ENCODE results near the gene GLI1.
"Not testable (repeated sequence)": the region's sequence is repeated elsewhere in the genome, so short reads cannot be mapped to it uniquely, and the experiment has no call there.

Gene GLI1

DNA sequence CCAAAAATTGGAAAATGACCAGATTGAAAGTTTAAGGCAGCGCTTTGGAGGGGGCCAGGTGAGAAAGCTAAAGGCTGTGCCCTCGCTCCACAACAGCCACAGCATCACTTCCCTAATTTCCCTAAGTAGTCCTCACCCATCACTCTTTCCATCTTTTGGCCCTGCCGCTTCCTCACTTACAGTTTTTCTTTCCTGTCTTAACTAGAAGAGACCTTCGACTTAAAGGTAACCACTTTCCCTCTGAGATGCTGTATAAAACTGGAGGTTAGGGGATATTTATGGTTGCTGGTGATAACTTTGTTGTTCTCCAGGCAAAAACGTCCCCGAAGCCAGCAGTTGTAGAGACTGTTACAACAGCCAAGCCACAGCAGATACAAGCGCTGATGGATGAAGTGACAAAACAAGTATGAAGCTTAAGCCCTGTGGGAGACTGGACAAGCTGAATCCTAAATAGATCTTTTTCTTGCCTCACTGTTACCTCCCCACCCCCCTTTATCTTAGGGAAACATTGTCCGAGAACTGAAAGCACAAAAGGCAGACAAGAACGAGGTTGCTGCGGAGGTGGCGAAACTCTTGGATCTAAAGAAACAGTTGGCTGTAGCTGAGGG is 56.5 kb downstream of the GLI1 start:
- no peak for DNase-seq (ENCODE audit: insufficient read length, low spot score)
- FAIRE-seq, result no peak
- no peak for TF ChIP-seq POLR2A (IDR thresholded peaks at IDR 0.05; ENCODE audit: low read depth, low read length)

DNA sequence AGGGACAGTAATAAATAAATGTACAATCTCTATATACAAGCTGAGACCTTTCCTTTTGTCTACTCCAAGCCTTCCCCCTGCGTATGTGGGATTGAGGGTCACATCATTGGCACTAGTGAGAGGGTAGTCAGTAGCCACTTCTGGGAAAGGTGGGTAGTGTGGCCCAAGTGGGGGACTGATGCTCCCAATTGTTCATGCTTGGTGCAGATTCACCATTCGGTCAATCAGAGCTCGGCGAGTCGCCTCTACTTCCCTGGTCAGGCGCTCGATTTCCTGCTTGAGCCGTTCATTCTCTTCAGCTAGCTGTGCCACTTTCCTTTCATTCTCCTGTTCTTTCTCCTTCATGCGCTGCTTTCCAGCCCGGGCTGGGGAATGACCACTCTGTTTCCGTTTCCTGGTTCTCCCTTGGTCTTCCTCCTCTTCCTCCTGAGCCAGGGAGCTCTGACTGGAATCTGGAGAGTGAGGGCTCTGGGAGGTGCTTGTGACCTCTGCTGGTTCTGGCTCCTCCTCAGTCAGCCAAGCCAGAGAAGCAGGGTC is 57.1 kb downstream of the GLI1 start:
- no peak for FAIRE-seq
- DNase-seq (ENCODE audit: insufficient read length, low spot score), result no peak
- TF ChIP-seq POLR2A (IDR thresholded peaks at IDR 0.05; ENCODE audit: low read depth, low read length), result no peak

DNA sequence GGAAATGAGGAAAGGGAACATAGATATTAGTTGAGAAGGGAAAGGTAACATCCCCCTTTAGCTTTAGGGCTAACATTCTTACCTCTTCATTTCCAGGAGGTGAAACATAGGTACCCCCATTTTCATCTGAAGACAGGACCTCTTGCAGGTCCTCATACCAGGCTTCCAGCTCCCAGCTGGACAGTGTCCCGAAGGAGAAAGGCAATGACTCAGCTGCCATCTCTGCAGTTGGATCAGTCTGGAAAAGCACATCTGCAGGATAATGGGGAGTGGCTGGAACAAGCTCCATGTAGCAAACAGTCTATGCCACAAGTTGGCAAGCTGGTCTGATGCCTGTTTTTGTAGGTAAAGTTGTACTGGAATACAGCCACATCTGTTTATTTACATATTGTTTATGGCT is 57.6 kb downstream of the GLI1 start:
- no peak for DNase-seq (ENCODE audit: insufficient read length, low spot score)
- TF ChIP-seq POLR2A (IDR thresholded peaks at IDR 0.05; ENCODE audit: low read depth, low read length), result no peak
- no peak for FAIRE-seq

DNA sequence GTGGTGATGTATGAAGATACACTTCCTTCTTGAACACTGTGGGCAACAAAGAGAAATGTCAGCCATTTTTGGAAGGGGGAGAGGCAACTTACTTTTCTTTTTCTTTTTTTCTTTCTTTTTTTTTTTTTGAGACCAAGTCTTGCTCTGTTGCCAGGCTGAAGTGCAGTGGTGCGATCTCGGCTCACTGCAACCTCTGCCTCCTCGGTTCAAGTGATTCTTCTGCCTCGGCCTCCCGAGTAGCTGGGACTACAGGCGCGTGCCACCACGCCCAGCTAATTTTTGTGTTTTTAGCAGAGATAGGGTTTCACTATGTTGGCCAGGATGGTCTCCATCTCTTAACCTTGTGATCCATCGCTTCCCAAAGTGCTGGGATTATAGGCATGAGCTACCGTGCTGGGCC is 58.1 kb downstream of the GLI1 start:
- not testable (repeated sequence) for DNase-seq (ENCODE audit: insufficient read length, low spot score); FAIRE-seq

DNA sequence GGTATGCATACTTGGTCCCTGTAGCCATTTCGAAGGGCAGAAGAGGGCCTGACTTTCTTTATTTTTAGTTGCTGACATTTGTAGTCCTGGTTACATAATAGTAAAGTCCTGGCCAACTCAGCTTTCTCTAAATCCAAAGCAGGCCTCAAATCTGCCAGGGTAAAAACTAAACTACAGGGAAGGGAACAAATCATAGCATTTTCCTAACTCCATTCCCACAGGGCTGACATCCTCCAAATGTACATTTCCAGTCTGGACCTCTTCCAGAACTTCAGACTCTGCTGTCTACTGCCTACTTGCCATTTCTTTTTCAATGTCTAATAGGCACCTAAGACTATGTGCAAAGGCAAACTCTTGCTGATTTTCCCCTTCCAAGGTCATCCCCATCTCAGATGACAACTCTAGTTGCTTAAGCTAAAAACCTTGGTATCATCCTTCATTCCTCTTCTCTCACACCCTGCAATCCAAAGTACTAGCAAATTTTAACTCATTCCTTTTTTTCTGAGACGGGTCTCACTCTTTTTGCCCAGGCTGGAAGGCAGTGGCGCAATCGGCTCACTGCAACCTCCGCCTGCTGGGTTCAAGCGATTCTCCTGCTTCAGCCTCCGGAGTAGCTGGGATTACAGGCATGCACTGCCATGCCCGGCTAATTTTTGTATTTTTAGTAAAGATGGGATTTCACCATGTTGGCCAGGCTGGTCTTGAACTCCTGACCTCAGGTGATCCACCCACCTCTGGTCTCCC is 58.8 kb downstream of the GLI1 start:
- no peak for TF ChIP-seq POLR2A (IDR thresholded peaks at IDR 0.05; ENCODE audit: low read depth, low read length)
- FAIRE-seq (no peak), DNase-seq (ENCODE audit: insufficient read length, low spot score) (no peak)

DNA sequence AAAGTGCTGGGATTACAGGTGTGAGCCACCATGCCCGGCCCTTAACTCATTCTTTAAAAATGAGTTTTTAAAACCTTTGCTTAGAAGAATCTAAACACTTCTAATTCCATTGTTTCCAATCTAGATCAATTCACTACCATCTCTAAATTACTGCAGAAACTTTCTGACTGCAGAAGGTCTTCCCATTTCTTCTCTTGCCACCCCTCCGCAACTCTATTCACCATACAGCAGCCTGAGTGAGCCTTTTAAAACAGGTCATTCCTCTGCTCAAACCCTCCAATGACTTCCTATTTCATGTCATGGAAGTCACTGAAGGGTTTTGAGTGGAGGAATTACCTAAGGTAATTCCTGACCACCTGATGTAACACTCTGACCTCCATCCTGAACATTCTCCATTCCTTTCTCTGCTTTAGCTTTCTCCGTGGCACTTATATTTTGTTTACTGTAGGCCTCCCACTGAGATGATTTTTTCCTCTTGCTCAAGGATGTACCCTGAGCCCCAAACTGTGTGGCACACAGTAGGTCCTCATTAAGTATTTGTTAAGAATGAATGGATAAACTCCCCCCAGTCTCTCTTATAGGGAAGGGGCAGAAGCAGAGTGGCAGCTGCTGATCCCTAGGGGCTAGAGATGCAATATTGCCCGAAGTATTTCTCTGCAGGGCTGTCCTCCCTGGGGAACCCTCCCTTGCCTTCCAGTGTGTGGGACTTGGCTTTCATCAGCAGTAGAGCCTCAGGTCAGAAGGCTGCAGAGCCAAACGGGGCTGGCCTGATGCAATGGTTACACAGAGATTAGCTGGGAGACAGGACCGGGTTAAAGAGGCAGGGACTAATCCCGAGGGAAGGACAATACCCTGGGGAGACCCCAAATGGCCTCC is 59.6 kb downstream of the GLI1 start:
- TF ChIP-seq POLR2A (IDR thresholded peaks at IDR 0.05; ENCODE audit: low read depth, low read length), result no peak
- DNase-seq (ENCODE audit: insufficient read length, low spot score), result no peak
- no peak for FAIRE-seq

DNA sequence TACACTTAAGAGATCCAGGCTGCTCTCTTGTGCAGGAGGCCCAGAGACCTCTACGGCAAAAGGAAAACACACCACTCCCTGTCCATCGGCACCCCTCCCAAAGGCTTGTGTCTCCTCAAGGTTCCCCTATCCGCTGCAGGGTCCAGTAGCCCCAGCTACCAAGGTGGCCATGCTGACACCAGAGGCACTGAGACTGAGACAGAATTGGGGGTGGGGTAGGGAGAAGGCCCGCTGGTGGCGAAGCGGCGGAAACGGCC is 60.1 kb downstream of the GLI1 start:
- no peak for DNase-seq (ENCODE audit: insufficient read length, low spot score)
- no peak for TF ChIP-seq POLR2A (IDR thresholded peaks at IDR 0.05; ENCODE audit: low read depth, low read length)
- FAIRE-seq, result no peak

DNA sequence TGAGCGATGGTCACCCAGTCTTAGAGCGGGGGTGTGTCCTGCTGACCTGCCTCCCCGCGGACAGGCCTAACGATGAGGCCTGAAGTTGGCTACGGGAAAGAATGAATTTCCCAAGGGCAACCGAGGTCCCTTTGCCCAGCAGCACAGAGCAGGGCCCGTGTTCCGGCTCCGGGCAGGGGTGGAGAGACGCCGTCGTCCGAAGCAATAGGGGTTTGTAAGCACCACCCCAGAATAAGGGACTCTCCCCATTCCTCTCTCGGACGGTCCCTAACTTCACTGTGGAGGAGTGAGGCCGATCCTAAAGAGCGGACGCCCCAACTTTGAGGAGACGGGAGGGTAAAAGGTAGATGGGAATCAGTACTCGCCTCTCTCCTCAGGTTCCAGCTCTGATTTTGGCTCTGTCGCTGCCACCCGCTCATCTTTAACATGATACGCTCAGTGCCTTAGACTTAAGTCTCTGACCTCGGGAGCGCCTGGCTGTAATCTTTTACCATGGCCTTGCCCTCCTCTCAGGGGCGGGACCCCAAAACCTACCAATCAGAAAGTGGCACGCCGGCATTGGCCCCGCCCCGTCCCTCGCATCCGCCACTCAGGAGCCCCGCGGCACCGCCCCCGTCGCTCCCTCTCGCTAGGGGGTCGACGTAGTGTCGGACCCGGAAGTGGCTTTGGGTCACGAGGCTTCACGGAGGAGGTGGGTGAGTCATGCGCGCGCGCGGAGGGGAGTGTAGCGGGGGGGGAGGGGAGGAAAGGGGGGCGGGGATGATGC is 60.7 kb downstream of the GLI1 start, which contains the start of gene DDIT3:
Gene DDIT3, minus strand, starts transcription at position 462 of the 766 bp plus-strand sequence. CDS start 3,108 bp downstream, outside the sequence.
- no peak for FAIRE-seq
- TF ChIP-seq POLR2A (IDR thresholded peaks at IDR 0.05; ENCODE audit: low read depth, low read length), result peak; percentile 97
- peak; percentile 81 for DNase-seq (ENCODE audit: insufficient read length, low spot score)

DNA sequence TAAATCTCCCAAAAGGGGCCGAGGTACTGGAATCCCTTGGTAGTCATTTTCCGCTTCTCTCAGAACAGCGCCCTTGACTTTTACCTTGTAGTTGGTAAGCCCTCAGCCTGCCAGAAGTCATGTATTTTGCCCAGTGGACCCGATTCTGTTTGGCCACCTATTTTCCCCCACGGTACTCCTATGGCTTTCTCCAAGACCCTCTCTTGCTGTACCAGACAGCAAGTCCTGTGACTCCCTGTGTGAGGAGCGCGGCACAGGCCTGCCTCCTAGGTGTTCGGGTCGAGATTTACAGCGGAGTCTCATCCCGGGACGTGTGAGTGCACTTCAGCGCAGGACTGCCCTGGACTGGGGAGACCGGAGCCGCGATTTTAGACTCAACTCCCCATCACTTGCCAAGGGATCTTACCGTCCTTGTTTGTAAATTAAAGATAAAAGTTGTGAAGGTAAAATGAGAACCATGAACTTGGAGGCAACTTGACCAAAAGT is 62.0 kb downstream of the GLI1 start:
- no peak for FAIRE-seq
- TF ChIP-seq POLR2A (IDR thresholded peaks at IDR 0.05; ENCODE audit: low read depth, low read length), result no peak
- DNase-seq (ENCODE audit: insufficient read length, low spot score), result no peak
